PFSK-1 (cell line): ENCODE data around the gene ZFP62.

Experiments
- FOXP2 ChIP-seq: optimal IDR thresholded peaks from 2 replicates; pipeline ENCODE3; 2011; ENCODE audit warnings: borderline replicate concordance, control low read depth, inconsistent platforms; ENCODE audit not compliant: insufficient read depth; ENCODE audit errors: extremely low read length, extremely low read depth
- POLR2AphosphoS5 ChIP-seq: IDR thresholded peaks from 2 replicates; pipeline ENCODE4 v1.6.1; 2012; ENCODE audit warnings: low read depth, mild to moderate bottlenecking, control low read depth, low read length, moderate library complexity
- SIN3A ChIP-seq: IDR thresholded peaks from 2 replicates; pipeline ENCODE4 v1.6.1; 2012; ENCODE audit warnings: mild to moderate bottlenecking, low read length, moderate library complexity, borderline replicate concordance; ENCODE audit not compliant: insufficient read depth
- TAF1 ChIP-seq: IDR thresholded peaks from 2 replicates; pipeline ENCODE4 v1.6.1; 2012; ENCODE audit warnings: low read length, control low read depth, borderline replicate concordance; ENCODE audit not compliant: insufficient read depth
- TF ChIP-seq, protein P1 (sequence below), 2 experiments: IDR thresholded peaks; 2 replicates each; pipeline versions ENCODE4 v1.6.1 to v1.8.0; 2011 to 2012; ENCODE audit warnings: low read depth in 2 of 2, low read length in 2 of 2, control low read depth in 1 of 2, inconsistent platforms in 1 of 2, mild to moderate bottlenecking in 1 of 2, moderate library complexity in 1 of 2; ENCODE audit not compliant: insufficient read depth in 1 of 2

The ZFP62 gene

GRCh38 chr5:180807046-180807445 is 54.0 kb downstream of the ZFP62 start:
- TF ChIP-seq SIN3A (no peak), POLR2AphosphoS5 (no peak)

DNA sequence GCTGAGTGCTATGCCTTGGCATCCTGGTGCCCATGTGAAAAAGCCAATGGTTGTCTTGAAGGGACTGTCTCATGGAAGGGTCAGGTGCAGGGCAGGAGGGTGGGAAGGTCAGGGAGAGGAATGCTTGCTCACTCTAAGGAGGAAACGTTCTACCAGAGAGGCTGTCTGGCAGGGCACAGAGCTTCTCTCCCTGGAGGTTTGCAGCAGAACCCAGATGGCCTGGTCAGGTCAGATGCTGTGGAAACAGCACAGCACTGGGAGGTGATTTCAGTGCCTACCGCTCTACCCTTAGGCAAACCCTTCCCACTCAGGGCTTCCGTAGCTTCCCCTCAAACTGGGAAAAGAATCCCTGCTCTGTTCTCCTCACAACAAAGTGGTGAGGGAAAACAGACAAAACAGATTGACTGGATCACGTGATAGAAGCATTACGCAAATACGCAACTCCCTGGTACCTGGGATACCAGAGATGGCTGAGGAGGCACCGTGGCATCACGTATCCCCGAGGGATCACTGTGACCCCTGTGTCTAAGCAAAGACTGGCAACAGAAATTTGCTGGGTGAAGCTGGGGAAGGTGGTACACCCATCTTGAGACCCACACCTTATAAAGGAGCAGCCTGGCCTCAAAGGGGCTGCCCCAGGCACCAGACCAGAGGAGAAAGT is 54.6 kb downstream of the ZFP62 start:
- no peak for TF ChIP-seq POLR2AphosphoS5

GRCh38 chr5:180804129-180804618 is 56.9 kb downstream of the ZFP62 start:
- TF ChIP-seq SIN3A = no peak
- no peak for TF ChIP-seq FOXP2
- TF ChIP-seq, protein P1, sequence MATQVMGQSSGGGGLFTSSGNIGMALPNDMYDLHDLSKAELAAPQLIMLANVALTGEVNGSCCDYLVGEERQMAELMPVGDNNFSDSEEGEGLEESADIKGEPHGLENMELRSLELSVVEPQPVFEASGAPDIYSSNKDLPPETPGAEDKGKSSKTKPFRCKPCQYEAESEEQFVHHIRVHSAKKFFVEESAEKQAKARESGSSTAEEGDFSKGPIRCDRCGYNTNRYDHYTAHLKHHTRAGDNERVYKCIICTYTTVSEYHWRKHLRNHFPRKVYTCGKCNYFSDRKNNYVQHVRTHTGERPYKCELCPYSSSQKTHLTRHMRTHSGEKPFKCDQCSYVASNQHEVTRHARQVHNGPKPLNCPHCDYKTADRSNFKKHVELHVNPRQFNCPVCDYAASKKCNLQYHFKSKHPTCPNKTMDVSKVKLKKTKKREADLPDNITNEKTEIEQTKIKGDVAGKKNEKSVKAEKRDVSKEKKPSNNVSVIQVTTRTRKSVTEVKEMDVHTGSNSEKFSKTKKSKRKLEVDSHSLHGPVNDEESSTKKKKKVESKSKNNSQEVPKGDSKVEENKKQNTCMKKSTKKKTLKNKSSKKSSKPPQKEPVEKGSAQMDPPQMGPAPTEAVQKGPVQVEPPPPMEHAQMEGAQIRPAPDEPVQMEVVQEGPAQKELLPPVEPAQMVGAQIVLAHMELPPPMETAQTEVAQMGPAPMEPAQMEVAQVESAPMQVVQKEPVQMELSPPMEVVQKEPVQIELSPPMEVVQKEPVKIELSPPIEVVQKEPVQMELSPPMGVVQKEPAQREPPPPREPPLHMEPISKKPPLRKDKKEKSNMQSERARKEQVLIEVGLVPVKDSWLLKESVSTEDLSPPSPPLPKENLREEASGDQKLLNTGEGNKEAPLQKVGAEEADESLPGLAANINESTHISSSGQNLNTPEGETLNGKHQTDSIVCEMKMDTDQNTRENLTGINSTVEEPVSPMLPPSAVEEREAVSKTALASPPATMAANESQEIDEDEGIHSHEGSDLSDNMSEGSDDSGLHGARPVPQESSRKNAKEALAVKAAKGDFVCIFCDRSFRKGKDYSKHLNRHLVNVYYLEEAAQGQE (IDR thresholded peaks at IDR 0.05; ENCODE audit: insufficient read depth in 1 of 2, low read depth in 2 of 2, low read length in 2 of 2) = no peak
- no peak for TF ChIP-seq POLR2AphosphoS5
- TF ChIP-seq TAF1 = no peak

DNA sequence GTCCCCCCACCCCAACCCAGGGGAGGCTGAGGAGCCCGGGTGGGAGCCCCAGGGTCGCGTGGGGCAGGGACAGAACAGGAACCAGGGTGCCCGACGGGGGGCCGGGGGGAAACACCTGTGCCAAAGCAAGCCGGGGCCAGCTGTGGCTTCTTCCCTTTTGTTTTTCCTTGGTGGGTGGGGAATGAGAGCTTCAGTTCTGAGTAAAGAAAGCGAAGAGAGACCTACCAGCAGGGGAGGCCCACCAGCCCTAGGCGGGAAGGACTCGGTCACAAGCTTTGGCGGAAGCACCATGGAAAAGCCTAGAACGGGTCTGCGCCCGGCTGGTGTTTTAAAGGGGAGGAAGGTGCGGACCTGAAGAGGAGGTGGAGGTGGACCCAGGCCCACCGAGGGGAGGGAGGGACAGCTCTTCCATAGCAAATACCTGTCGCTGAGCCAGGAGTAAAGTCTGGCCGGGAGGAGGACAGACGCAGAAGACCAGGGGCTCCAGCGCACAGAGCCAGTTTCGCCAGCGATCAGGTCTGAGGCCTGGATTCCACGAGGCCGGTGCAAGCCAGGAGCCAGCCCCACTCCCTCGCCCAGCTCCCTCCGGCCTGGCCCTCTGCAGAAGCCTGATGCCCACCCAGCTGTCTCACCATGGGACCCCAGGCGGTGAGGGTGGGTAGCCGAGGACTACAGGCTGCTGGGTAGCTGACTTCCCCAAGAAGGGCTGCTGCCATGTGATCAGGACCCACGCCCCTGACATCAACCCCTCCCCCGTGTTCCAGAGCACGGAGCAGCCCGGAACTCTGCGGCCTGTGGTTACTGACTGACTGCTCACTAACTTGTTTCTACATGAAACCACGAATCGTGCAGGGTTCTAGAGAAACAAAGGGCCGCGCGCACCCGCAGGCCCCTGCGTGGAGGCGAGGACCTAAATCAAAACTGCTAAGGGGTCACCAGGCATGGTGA is 57.6 kb downstream of the ZFP62 start:
- no peak for TF ChIP-seq TAF1
- TF ChIP-seq, protein P1 (IDR thresholded peaks at IDR 0.05; ENCODE audit: insufficient read depth in 1 of 2, low read depth in 2 of 2, low read length in 2 of 2) = no peak
- TF ChIP-seq SIN3A = no peak
- no peak for TF ChIP-seq FOXP2
- TF ChIP-seq POLR2AphosphoS5 = no peak

DNA sequence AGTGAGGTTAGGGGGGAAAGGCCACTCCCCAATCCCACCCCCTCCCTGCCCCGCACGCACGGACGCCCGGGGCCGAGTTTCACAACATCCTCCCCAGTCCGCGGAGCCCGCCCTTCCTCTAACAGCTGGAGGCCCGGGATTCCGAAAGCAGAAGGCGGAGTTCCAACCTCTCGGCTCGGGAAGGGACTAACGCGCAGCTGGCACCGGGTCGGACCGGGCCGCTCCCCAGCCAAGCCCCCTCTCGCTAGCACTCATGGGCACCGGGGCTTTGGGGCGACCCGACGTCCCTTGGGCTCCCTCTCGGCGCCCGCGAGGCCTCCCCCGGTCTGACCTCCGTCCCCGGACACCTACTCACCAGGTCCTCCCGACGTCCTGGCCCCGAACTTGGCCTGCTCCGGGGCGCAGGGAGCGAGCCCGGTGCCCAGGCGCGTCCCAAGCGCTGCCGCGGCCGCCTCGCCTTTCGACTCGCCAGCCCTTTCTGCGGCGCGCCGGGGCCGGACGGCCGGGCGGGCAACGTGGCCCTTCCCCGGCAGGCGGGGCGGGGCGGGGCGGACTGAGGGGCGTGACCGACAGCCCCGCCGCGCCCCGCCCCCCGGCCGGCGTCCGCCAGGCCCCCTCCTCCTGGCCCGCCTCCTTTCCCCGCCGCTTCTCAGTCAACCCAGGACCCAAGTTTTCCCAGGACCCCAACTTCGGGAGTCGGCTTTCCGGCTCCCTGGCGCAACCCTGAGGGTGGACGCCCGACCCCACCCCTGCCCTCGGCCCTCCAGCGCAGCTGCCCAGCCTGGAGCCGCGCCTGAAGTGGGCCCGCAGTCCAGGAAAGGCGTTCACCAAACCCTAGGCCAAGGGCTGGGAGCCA is 58.5 kb downstream of the ZFP62 start, which contains the start of gene MGAT1:
TSS of gene MGAT1 (minus strand) at position 482 of the 856 bp plus-strand sequence. CDS start 9,835 bp downstream, outside the sequence.
- TF ChIP-seq TAF1 = peak; percentile 50; the same call in 1 of the 2 replicates
- TF ChIP-seq FOXP2 = peak; percentile 43
- peak; percentile 91; the same call in 1 of the 2 replicates for TF ChIP-seq SIN3A
- TF ChIP-seq, protein P1 (IDR thresholded peaks at IDR 0.05; ENCODE audit: insufficient read depth in 1 of 2, low read depth in 2 of 2, low read length in 2 of 2) = no peak
- peak; percentile 85; the same call in 1 of the 2 replicates for TF ChIP-seq POLR2AphosphoS5
